H9 (cell line): ENCODE measurements around the gene AMDHD2. TPM values are rescaled to one million over a fixed set of nuclear protein-coding genes. Genes with fewer than 3 reads are reported as not detected.
"Not testable (repeated sequence)": the region's sequence is repeated elsewhere in the genome, so short reads cannot be mapped to it uniquely, and the experiment has no call there.

ENCODE experiments used
- DNase-seq: peaks from one replicate; pipeline ENCODE4 v3.0.0-alpha.2; 2017
- H2AFZ ChIP-seq: one replicate; pipeline ENCODE4 v1.6.1; 2013; ENCODE audit warnings: mild to moderate bottlenecking, low read length, control low read depth, moderate library complexity
- H2AK5ac ChIP-seq: 2 replicates; pipeline ENCODE4 v1.6.1; 2013; ENCODE audit warnings: low read length, control low read depth, mixed read lengths; ENCODE audit not compliant: insufficient read length
- H2BK120ac ChIP-seq: one replicate; pipeline ENCODE4 v1.6.1; 2013; ENCODE audit warnings: low read depth, mild to moderate bottlenecking, low read length, control low read depth, inconsistent platforms; ENCODE audit not compliant: poor library complexity, severe bottlenecking
- H2BK12ac ChIP-seq: 2 replicates; pipeline ENCODE4 v1.6.1; 2013; ENCODE audit warnings: low read length, control low read depth, mixed read lengths, low read depth; ENCODE audit not compliant: insufficient read length
- H2BK15ac ChIP-seq: 2 replicates; pipeline ENCODE4 v1.6.1; 2013; ENCODE audit warnings: low read depth, low read length, control low read depth
- H2BK20ac ChIP-seq: one replicate; pipeline ENCODE4 v1.6.1; 2013; ENCODE audit warnings: low read depth, mild to moderate bottlenecking, low read length, control low read depth, inconsistent platforms; ENCODE audit not compliant: poor library complexity, severe bottlenecking
- H2BK5ac ChIP-seq: 2 replicates; pipeline ENCODE4 v1.6.1; 2013; ENCODE audit warnings: low read length, control low read depth, mixed read lengths; ENCODE audit not compliant: insufficient read length
- H3K14ac ChIP-seq: 2 replicates; pipeline ENCODE4 v1.6.1; 2013; ENCODE audit warnings: low read length, control low read depth; ENCODE audit not compliant: insufficient read depth
- H3K18ac ChIP-seq: 2 replicates; pipeline ENCODE4 v1.6.1; 2013; ENCODE audit warnings: low read depth, mild to moderate bottlenecking, mixed read lengths, low read length, control low read depth; ENCODE audit not compliant: insufficient read length
- H3K23ac ChIP-seq: 2 replicates; pipeline ENCODE4 v1.6.1; 2013; ENCODE audit warnings: low read length, control low read depth, mixed read lengths, low read depth; ENCODE audit not compliant: insufficient read length
- H3K23me2 ChIP-seq: 2 replicates; pipeline ENCODE4 v1.6.1; 2013; ENCODE audit warnings: low read depth, mild to moderate bottlenecking, mixed read lengths, low read length, control low read depth; ENCODE audit not compliant: insufficient read length, poor library complexity, severe bottlenecking
- H3K27ac ChIP-seq: 2 replicates; pipeline ENCODE4 v1.5.1; 2013; ENCODE audit warnings: low read length, control low read depth, mixed read lengths, low read depth; ENCODE audit not compliant: insufficient read length
- H3K27me3 ChIP-seq: 2 replicates; pipeline ENCODE4 v1.6.1; 2013; ENCODE audit warnings: low read length, control low read depth, inconsistent platforms; ENCODE audit not compliant: insufficient read depth
- H3K4ac ChIP-seq: 2 replicates; pipeline ENCODE4 v1.6.1; 2013; ENCODE audit warnings: low read depth, mild to moderate bottlenecking, control low read depth, inconsistent platforms, low read length, moderate library complexity
- H3K4me1 ChIP-seq: 2 replicates; pipeline ENCODE4 v1.6.1; 2013; ENCODE audit warnings: low read length, control low read depth, inconsistent platforms; ENCODE audit not compliant: insufficient read depth
- H3K4me2 ChIP-seq: 2 replicates; pipeline ENCODE4 v1.6.1; 2013; ENCODE audit warnings: low read length, control low read depth, mixed read lengths; ENCODE audit not compliant: insufficient read length, insufficient read depth
- H3K56ac ChIP-seq: 2 replicates; pipeline ENCODE4 v1.6.1; 2013; ENCODE audit warnings: low read depth, mild to moderate bottlenecking, mixed read lengths, low read length, control low read depth; ENCODE audit not compliant: insufficient read length
- H3K79me1 ChIP-seq: 2 replicates; pipeline ENCODE4 v1.6.1; 2013; ENCODE audit warnings: low read depth, mild to moderate bottlenecking, moderate library complexity, low read length, control low read depth, inconsistent platforms; ENCODE audit not compliant: insufficient read depth, poor library complexity, severe bottlenecking
- H3K79me2 ChIP-seq: 2 replicates; pipeline ENCODE4 v1.6.1; 2013; ENCODE audit warnings: low read length, control low read depth, inconsistent platforms; ENCODE audit not compliant: insufficient read depth
- H3K9ac ChIP-seq: 2 replicates; pipeline ENCODE4 v1.6.1; 2013; ENCODE audit warnings: low read length, control low read depth, mixed read lengths; ENCODE audit not compliant: insufficient read length; ENCODE audit errors: extremely low read depth
- H3K9me3 ChIP-seq: one replicate; pipeline ENCODE4 v1.6.1; 2013; ENCODE audit warnings: low read depth, low read length, inconsistent platforms; ENCODE audit not compliant: control insufficient read depth
- H3T11ph ChIP-seq: one replicate; pipeline ENCODE4 v1.6.1; 2013; ENCODE audit warnings: mild to moderate bottlenecking, low read length, control low read depth, inconsistent platforms
- H4K20me1 ChIP-seq: one replicate; pipeline ENCODE4 v1.6.1; 2013; ENCODE audit not compliant: control insufficient read depth, insufficient read length, insufficient read depth
- H4K5ac ChIP-seq: 2 replicates; pipeline ENCODE4 v1.6.1; 2013; ENCODE audit warnings: low read depth, mild to moderate bottlenecking, mixed read lengths, low read length, control low read depth; ENCODE audit not compliant: insufficient read length
- H4K8ac ChIP-seq: replicated peaks from 2 replicates; pipeline ENCODE4 v1.6.1; 2013; ENCODE audit warnings: low read length, control low read depth, mixed read lengths, low read depth; ENCODE audit not compliant: insufficient read length
- H4K91ac ChIP-seq: 2 replicates; pipeline ENCODE4 v1.6.1; 2013; ENCODE audit warnings: low read depth, mild to moderate bottlenecking, moderate library complexity, mixed read lengths, low read length, control low read depth; ENCODE audit not compliant: insufficient read length
- H3K27ac Mint-ChIP-seq, 3 experiments: 2 replicates in 2 of 3; 3 replicates in 1 of 3; pipeline ENCODE4 v1.8.0; 2020 to 2021; ENCODE audit warnings: mixed read lengths in 3 of 3, mild to moderate bottlenecking in 1 of 3, moderate library complexity in 1 of 3
- H3K27me3 Mint-ChIP-seq: 2 replicates; pipeline ENCODE4 v1.8.0; 2021; ENCODE audit warnings: low read depth, mild to moderate bottlenecking, moderate library complexity, mixed read lengths
- H3K36me3 Mint-ChIP-seq, 3 experiments: 2 replicates in 2 of 3; 3 replicates in 1 of 3; pipeline ENCODE4 v1.8.0; 2020 to 2021; ENCODE audit warnings: low read depth in 3 of 3, mixed read lengths in 3 of 3; ENCODE audit not compliant: insufficient read depth in 1 of 3
- H3K4me1 Mint-ChIP-seq, 2 experiments: 2 replicates each; pipeline ENCODE4 v1.8.0; 2020; ENCODE audit warnings: mixed read lengths in 2 of 2
- H3K4me3 Mint-ChIP-seq, 2 experiments: 2 replicates in 1 of 2; 3 replicates in 1 of 2; pipeline ENCODE4 v1.8.0; 2020 to 2021; ENCODE audit warnings: mild to moderate bottlenecking in 2 of 2, mixed read lengths in 2 of 2, moderate library complexity in 1 of 2
- H3K9me3 Mint-ChIP-seq, 2 experiments: 2 replicates in 1 of 2; 3 replicates in 1 of 2; pipeline ENCODE4 v1.8.0; 2020; ENCODE audit warnings: mild to moderate bottlenecking in 2 of 2, mixed read lengths in 2 of 2, moderate library complexity in 1 of 2
- WGBS: extraction: QIAGEN DNeasy Blood & Tissue Kit; methylation state at CpG from one replicate; pipeline ENCODE4 v1.1.7; 2013; ENCODE audit warnings: missing lambda C conversion rate, low lambda C conversion rate, mixed read lengths; ENCODE audit not compliant: insufficient read length; ENCODE audit errors: extremely low coverage; 5-methylcytosine and 5-hydroxymethylcytosine counted together
- total RNA-seq: library from RNA; stranded (reverse); gene quantifications from 2 replicates; pipeline ENCODE4 v1.2.1, GENCODE V29; 2021
- TF ChIP-seq, protein P1 (sequence below): fragments of 200-600 bp; sonication (generic); conservative IDR thresholded peaks from 3 replicates; pipeline ENCODE4 v1.8.0; 2021; ENCODE audit warnings: antibody characterized with exemption, mild to moderate bottlenecking

Gene AMDHD2
- total RNA-seq, 1 experiment from 2014 or later, result 61.5 TPM

DNA sequence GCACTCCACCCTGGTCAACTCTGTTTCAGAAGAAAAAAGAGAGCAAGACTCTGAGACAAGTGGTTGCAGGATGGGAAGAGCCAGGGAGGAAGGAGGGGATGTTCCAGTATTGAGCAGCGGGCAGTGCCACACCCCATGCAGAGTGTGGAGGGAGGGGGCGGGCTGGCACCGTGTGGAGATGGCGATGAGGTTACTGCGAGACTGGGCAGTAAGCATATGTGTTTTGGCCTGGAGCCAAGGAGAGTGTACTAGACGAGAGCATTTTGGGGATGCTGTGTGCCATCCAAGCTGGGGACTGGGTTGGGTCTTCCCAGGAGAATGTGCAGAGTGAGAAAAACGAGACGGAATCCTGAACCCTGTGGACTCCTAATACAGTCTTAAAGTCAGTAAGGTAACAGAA, 41.9 kb upstream of the AMDHD2 start:
- Histone ChIP-seq H3K9me3 (no peaks in the 10 kb centered on the region), H4K91ac (no peak overlapping the region), H3T11ph (no peak overlapping the region), H3K4me2 (no peak overlapping the region), H2BK12ac (no peak overlapping the region), H3K79me2 (no peaks in the 10 kb centered on the region; the same call in 1 of the 2 replicates), H2BK120ac (no peak overlapping the region), H3K18ac (no peak overlapping the region), H3K4ac (no peak overlapping the region), H3K79me1 (no peaks in the 10 kb centered on the region), H4K8ac (no peak overlapping the region), H3K56ac (no peak overlapping the region), H4K20me1 (peaks cover 4% of the 10 kb centered on the region), H3K4me1 (no peaks in the 10 kb centered on the region), H3K9ac (no peak overlapping the region), H2BK15ac (no peak overlapping the region), H2BK5ac (no peak overlapping the region), H2AK5ac (no peak overlapping the region), H2AFZ (no peak overlapping the region), H3K14ac (no peak overlapping the region), H2BK20ac (no peak overlapping the region), H3K27ac (no peak overlapping the region), H3K23me2 (peaks cover 6% of the 10 kb centered on the region), H4K5ac (no peak overlapping the region), H3K27me3 (peaks cover 1% of the 10 kb centered on the region; the same call in 1 of the 2 replicates), H3K23ac (no peak overlapping the region)
- H3K36me3 Mint-ChIP-seq, result no peaks in the 10 kb centered on the region; a peak in 1 of 7 replicates
- no peak overlapping the region for H3K4me3 Mint-ChIP-seq
- peaks cover 6 to 8% of the 10 kb centered on the region in 2 experiments for H3K4me1 Mint-ChIP-seq
- H3K27me3 Mint-ChIP-seq, result peaks cover 19% of the 10 kb centered on the region
- WGBS, result no CpG with 5 or more reads among the region's 8 CpGs
- no peak for DNase-seq
- no peaks in the 10 kb centered on the region for H3K9me3 Mint-ChIP-seq
- TF ChIP-seq, protein P1, sequence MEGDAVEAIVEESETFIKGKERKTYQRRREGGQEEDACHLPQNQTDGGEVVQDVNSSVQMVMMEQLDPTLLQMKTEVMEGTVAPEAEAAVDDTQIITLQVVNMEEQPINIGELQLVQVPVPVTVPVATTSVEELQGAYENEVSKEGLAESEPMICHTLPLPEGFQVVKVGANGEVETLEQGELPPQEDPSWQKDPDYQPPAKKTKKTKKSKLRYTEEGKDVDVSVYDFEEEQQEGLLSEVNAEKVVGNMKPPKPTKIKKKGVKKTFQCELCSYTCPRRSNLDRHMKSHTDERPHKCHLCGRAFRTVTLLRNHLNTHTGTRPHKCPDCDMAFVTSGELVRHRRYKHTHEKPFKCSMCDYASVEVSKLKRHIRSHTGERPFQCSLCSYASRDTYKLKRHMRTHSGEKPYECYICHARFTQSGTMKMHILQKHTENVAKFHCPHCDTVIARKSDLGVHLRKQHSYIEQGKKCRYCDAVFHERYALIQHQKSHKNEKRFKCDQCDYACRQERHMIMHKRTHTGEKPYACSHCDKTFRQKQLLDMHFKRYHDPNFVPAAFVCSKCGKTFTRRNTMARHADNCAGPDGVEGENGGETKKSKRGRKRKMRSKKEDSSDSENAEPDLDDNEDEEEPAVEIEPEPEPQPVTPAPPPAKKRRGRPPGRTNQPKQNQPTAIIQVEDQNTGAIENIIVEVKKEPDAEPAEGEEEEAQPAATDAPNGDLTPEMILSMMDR, result no peak
- H3K27ac Mint-ChIP-seq, result peak overlapping the region in 1 of 3 experiments; percentile 65; a peak in 1 of 7 replicates

DNA sequence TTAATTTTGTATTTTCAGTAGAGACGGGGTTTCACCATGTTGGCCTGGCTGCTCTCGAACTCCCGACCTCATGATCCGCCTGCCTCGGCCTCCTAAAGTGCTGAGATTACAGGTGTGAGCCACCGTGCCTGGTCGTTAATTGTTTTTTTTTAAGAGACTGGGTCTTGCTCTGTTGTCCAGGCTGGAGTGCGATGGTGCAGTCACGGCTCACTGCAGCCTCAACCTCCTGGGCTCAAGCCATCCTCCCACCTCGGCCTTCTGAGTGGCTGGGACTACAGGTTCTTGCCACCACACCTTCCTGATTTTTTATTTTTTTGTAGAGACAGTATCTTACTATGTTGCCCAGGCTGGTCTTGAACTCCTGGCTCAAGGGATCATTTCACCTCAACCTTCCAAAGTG, 40.2 kb upstream of the AMDHD2 start:
- H3K27ac ChIP-seq, result not testable (repeated sequence)

More for the DNA sequence above, 40.2 kb upstream of the AMDHD2 start:
- not testable (repeated sequence) for H3T11ph ChIP-seq, H3K4ac ChIP-seq, H3K4me2 ChIP-seq, H3K14ac ChIP-seq, H3K4me1 ChIP-seq, H3K23ac ChIP-seq, H2BK5ac ChIP-seq, H3K27ac Mint-ChIP-seq, H3K9me3 ChIP-seq, H3K9me3 Mint-ChIP-seq, H2BK120ac ChIP-seq, H3K36me3 Mint-ChIP-seq, H4K5ac ChIP-seq, DNase-seq, H2BK15ac ChIP-seq, H3K27me3 ChIP-seq, H3K79me2 ChIP-seq, H3K9ac ChIP-seq, H2AFZ ChIP-seq, H2BK12ac ChIP-seq, H3K56ac ChIP-seq, H3K18ac ChIP-seq, H2AK5ac ChIP-seq, H3K79me1 ChIP-seq, H3K23me2 ChIP-seq, H2BK20ac ChIP-seq, H4K91ac ChIP-seq, H3K4me3 Mint-ChIP-seq, H4K8ac ChIP-seq, H4K20me1 ChIP-seq
- no CpG with 5 or more reads among the region's 10 CpGs for WGBS
- H3K27me3 Mint-ChIP-seq, result peaks cover 17% of the 10 kb centered on the region
- peaks cover 7 to 10% of the 10 kb centered on the region in 2 experiments for H3K4me1 Mint-ChIP-seq
